H1 (cell line): ENCODE measurements around the gene PTPRH. TPM values are rescaled to one million over a fixed set of nuclear protein-coding genes. Genes with fewer than 3 reads are reported as not detected.

Experiments used
- CTCF ChIA-PET: fragments of 300-600 bp; sonication (Branson Sonifier 250); formaldehyde crosslinking; loops from one replicate; lab custom pipeline; 2021; ENCODE audit not compliant: partially characterized antibody; lab: Charles Lee
- POLR2A ChIA-PET: fragments of 300-600 bp; sonication (Branson Sonifier 250); formaldehyde crosslinking; loops from one replicate; lab custom pipeline; 2021; ENCODE audit warnings: inconsistent platforms; ENCODE audit not compliant: partially characterized antibody; lab: Charles Lee
- DNase-seq, 2 experiments: peaks; one replicate each; pipeline versions ENCODE4 v3.0.0 to v3.0.0-alpha.2; 2010 to 2022; ENCODE audit warnings: low spot score in 2 of 2, low read depth in 1 of 2, mixed read lengths in 1 of 2
- FAIRE-seq: peaks from 2 replicates; lab custom pipeline; 2011; peaks lifted over from hg19 to GRCh38; lab: Jason Lieb, UNC
- H2AFZ ChIP-seq: 2 replicates; pipeline ENCODE4 v1.8.1; 2012; ENCODE audit warnings: low read length, inconsistent platforms
- H2AK5ac ChIP-seq: 2 replicates; pipeline ENCODE4 v1.6.1; 2013; ENCODE audit warnings: low read depth, low read length
- H2BK120ac ChIP-seq: replicated peaks from 2 replicates; pipeline ENCODE3; 2013; ENCODE audit warnings: low read depth, low read length, inconsistent platforms
- H2BK12ac ChIP-seq: 2 replicates; pipeline ENCODE4 v1.6.1; 2013; ENCODE audit warnings: low read depth, low read length
- H2BK15ac ChIP-seq: 2 replicates; pipeline ENCODE4 v1.6.1; 2013; ENCODE audit warnings: low read length
- H2BK20ac ChIP-seq: 2 replicates; pipeline ENCODE4 v1.6.1; 2013; ENCODE audit warnings: low read length
- H2BK5ac ChIP-seq: 2 replicates; pipeline ENCODE4 v1.6.1; 2013; ENCODE audit warnings: low read depth, low read length
- H3K14ac ChIP-seq: 2 replicates; pipeline ENCODE4 v1.6.1; 2013; ENCODE audit warnings: inconsistent platforms; ENCODE audit not compliant: insufficient read length
- H3K18ac ChIP-seq: 2 replicates; pipeline ENCODE4 v1.6.1; 2013; ENCODE audit warnings: low read length; ENCODE audit errors: extremely low read depth
- H3K23ac ChIP-seq: 2 replicates; pipeline ENCODE4 v1.6.1; 2013; ENCODE audit warnings: inconsistent platforms; ENCODE audit not compliant: insufficient read length
- H3K23me2 ChIP-seq: 2 replicates; pipeline ENCODE4 v1.6.1; 2013; ENCODE audit warnings: low read depth, low read length
- H3K27ac ChIP-seq: 2 replicates; pipeline ENCODE4 v1.6.1; 2011; ENCODE audit warnings: low read depth, low read length, inconsistent platforms
- H3K27me3 ChIP-seq, 4 experiments: replicated peaks in 1 of 4; 1 replicate in 1 of 4; 2 replicates in 3 of 4; pipeline versions ENCODE4 v1.6.1 to v1.8.1; 2011 to 2013; ENCODE audit warnings: low read length in 3 of 4, mild to moderate bottlenecking in 3 of 4, inconsistent platforms in 2 of 4, mixed read lengths in 2 of 4, moderate library complexity in 1 of 4; ENCODE audit not compliant: control insufficient read depth in 3 of 4, insufficient read depth in 3 of 4; ENCODE audit errors: extremely low read depth in 1 of 4
- H3K36me3 ChIP-seq, 4 experiments: 2 replicates each; pipeline versions ENCODE4 v1.6.1 to v1.8.1; 2011 to 2013; ENCODE audit warnings: mild to moderate bottlenecking in 4 of 4, low read length in 3 of 4, moderate library complexity in 2 of 4, control low read depth in 1 of 4, inconsistent platforms in 1 of 4; ENCODE audit not compliant: insufficient read depth in 4 of 4, control insufficient read depth in 2 of 4
- H3K4ac ChIP-seq: replicated peaks from 2 replicates; pipeline ENCODE3; 2013; ENCODE audit warnings: low read length, low read depth, mixed read lengths, inconsistent platforms; ENCODE audit not compliant: insufficient read length
- H3K4me1 ChIP-seq, 4 experiments: replicated peaks in 1 of 4; 1 replicate in 1 of 4; 2 replicates in 3 of 4; pipeline versions ENCODE4 v1.6.1 to v1.8.1; 2011 to 2013; ENCODE audit warnings: low read length in 3 of 4, inconsistent platforms in 2 of 4, mixed read lengths in 1 of 4; ENCODE audit not compliant: insufficient read depth in 4 of 4, control insufficient read depth in 3 of 4
- H3K4me2 ChIP-seq, 2 experiments: 2 replicates each; pipeline versions ENCODE4 v1.6.1 to v1.8.1; 2011 to 2013; ENCODE audit warnings: low read depth in 2 of 2, low read length in 2 of 2, control low read depth in 1 of 2, inconsistent platforms in 1 of 2, mild to moderate bottlenecking in 1 of 2; ENCODE audit not compliant: insufficient read depth in 1 of 2
- H3K4me3 ChIP-seq, 4 experiments: fragments of 200-600, 300-600 bp in 1 of 4; sonication (generic), shearing (Covaris generic), sonication (Bioruptor Twin) in 1 of 4; 2 replicates each; pipeline versions ENCODE4 v1.5.1 to v1.8.1; 2011 to 2016; ENCODE audit warnings: low read length in 4 of 4, low read depth in 3 of 4, control low read depth in 2 of 4, inconsistent platforms in 2 of 4, mild to moderate bottlenecking in 2 of 4, mixed read lengths in 1 of 4, moderate library complexity in 1 of 4; ENCODE audit not compliant: insufficient read depth in 2 of 4; ENCODE audit errors: extremely low read depth in 1 of 4
- H3K56ac ChIP-seq: replicated peaks from 2 replicates; pipeline ENCODE3; 2013; ENCODE audit warnings: low read depth, mild to moderate bottlenecking, mixed read lengths, low read length, inconsistent platforms; ENCODE audit not compliant: insufficient read length
- H3K79me1 ChIP-seq: 2 replicates; pipeline ENCODE4 v1.6.1; 2013; ENCODE audit warnings: low read depth, low read length, control low read depth
- H3K79me2 ChIP-seq, 2 experiments: 2 replicates each; pipeline versions ENCODE4 v1.6.1 to v1.8.1; 2012 to 2013; ENCODE audit warnings: low read length in 2 of 2, mild to moderate bottlenecking in 2 of 2, inconsistent platforms in 1 of 2; ENCODE audit not compliant: insufficient read depth in 2 of 2, control insufficient read depth in 1 of 2
- H3K9ac ChIP-seq, 4 experiments: replicated peaks in 1 of 4; 1 replicate in 1 of 4; 2 replicates in 3 of 4; pipeline versions ENCODE4 v1.6.1 to v1.8.1; 2011 to 2013; ENCODE audit warnings: low read depth in 3 of 4, low read length in 3 of 4, control low read depth in 2 of 4, mild to moderate bottlenecking in 2 of 4, moderate library complexity in 2 of 4, inconsistent platforms in 1 of 4; ENCODE audit errors: extremely low read depth in 1 of 4
- H3K9me3 ChIP-seq, 2 experiments: 2 replicates each; pipeline versions ENCODE4 v1.6.1 to v1.8.1; 2012 to 2013; ENCODE audit warnings: mild to moderate bottlenecking in 2 of 2, moderate library complexity in 2 of 2, control low read depth in 1 of 2, inconsistent platforms in 1 of 2, low read depth in 1 of 2, low read length in 1 of 2, mixed read lengths in 1 of 2; ENCODE audit not compliant: insufficient read depth in 2 of 2
- H4K20me1 ChIP-seq, 2 experiments: replicated peaks in 1 of 2; 2 replicates each; pipeline versions ENCODE3 to v1.8.1; 2011 to 2013; ENCODE audit warnings: inconsistent platforms in 2 of 2, low read length in 2 of 2, mild to moderate bottlenecking in 1 of 2; ENCODE audit not compliant: insufficient read depth in 2 of 2, control insufficient read depth in 1 of 2
- H4K5ac ChIP-seq: 2 replicates; pipeline ENCODE4 v1.6.1; 2013; ENCODE audit warnings: low read length, low read depth, mixed read lengths, inconsistent platforms; ENCODE audit not compliant: insufficient read length
- H4K8ac ChIP-seq: 2 replicates; pipeline ENCODE4 v1.8.0; 2013; ENCODE audit warnings: mild to moderate bottlenecking, moderate library complexity, low read length, inconsistent platforms; ENCODE audit not compliant: insufficient read depth; ENCODE audit errors: extremely low read depth
- H4K91ac ChIP-seq: replicated peaks from 2 replicates; pipeline ENCODE3; 2013; ENCODE audit warnings: low read length, mixed read lengths, inconsistent platforms; ENCODE audit not compliant: insufficient read length
- CREB1 ChIP-seq: IDR thresholded peaks from 2 replicates; pipeline ENCODE4 v1.6.1; 2012; ENCODE audit warnings: inconsistent platforms
- KDM1A ChIP-seq: fragments of 200-600, 300-600 bp; sonication (generic); IDR thresholded peaks from 2 replicates; pipeline ENCODE4 v1.7.1; 2016; ENCODE audit warnings: mild to moderate bottlenecking, low read length, borderline replicate concordance
- MAX ChIP-seq: IDR thresholded peaks from 2 replicates; pipeline ENCODE4 v1.6.1; 2012; ENCODE audit warnings: inconsistent platforms
- RAD21 ChIP-seq, 2 experiments: IDR thresholded peaks in 1 of 2; conservative IDR thresholded peaks in 1 of 2; 2 replicates each; pipeline ENCODE4 v1.6.1; 2011; ENCODE audit warnings: low read depth in 2 of 2, low read length in 2 of 2, improper control_type of control experiment in 1 of 2, inconsistent platforms in 1 of 2, mild to moderate bottlenecking in 1 of 2, moderate library complexity in 1 of 2
- SRF ChIP-seq: IDR thresholded peaks from 2 replicates; pipeline ENCODE4 v1.6.1; 2011; ENCODE audit warnings: mild to moderate bottlenecking, low read depth, low read length, moderate library complexity
- SUZ12 ChIP-seq: fragments of 200-600 bp; sonication (generic); IDR thresholded peaks from 2 replicates; pipeline ENCODE4 v1.6.1; 2012; ENCODE audit warnings: mild to moderate bottlenecking, inconsistent platforms, low read length, moderate library complexity, mixed read lengths
- TAF1 ChIP-seq: IDR thresholded peaks from 2 replicates; pipeline ENCODE4 v1.6.1; 2011; ENCODE audit warnings: mild to moderate bottlenecking, low read depth, low read length
- TEAD4 ChIP-seq: IDR thresholded peaks from 2 replicates; pipeline ENCODE4 v1.6.1; 2012; ENCODE audit warnings: low read depth, low read length, inconsistent platforms, mixed read lengths
- WGBS, 2 experiments: shearing (Covaris generic) in 1 of 2; methylation state at CpG; one replicate each; pipeline versions ENCODE4 v1.1.6 to v1.1.7; 2013 to 2015; ENCODE audit warnings: low lambda C conversion rate in 2 of 2, mixed read lengths in 2 of 2, inconsistent platforms in 1 of 2, low coverage in 1 of 2, missing lambda C conversion rate in 1 of 2; ENCODE audit not compliant: insufficient replicate concordance in 2 of 2, insufficient coverage in 1 of 2, insufficient read length in 1 of 2; ENCODE audit errors: extremely low coverage in 1 of 2, missing lambda C conversion rate in 1 of 2; 5-methylcytosine and 5-hydroxymethylcytosine counted together
- polyA plus RNA-seq, 7 experiments: library from polyadenylated mRNA; depleted of rRNA in 3 of 7; stranded (reverse) in 5 of 7; unstranded in 2 of 7; fragments of >200 nt in 5 of 7; fragments of 200-250 nt in 2 of 7; gene quantifications; 1 replicate in 5 of 7; 2 replicates in 1 of 7; 4 replicates in 1 of 7; pipeline versions ENCODE4 v1.2.1 to v1.2.3, GENCODE V29; 2011 to 2013; ENCODE audit warnings: missing spikeins in 2 of 7, mixed read lengths in 2 of 7
- total RNA-seq: library from RNA; stranded (reverse); fragmentation: NEBNext Ultra II Directional; extraction: Animal tissue kit (Norgen Biotek cat#: 25700); gene quantifications from 2 replicates; pipeline ENCODE4 v1.2.1, GENCODE V29; 2021

The PTPRH gene
- total and polyA plus RNA-seq, 2 of the 8 experiments (the other 6 are each of a cell fraction or from before 2014, with no cell fraction given): 0.30 to 0.39 TPM

- peak; percentile 96 to 100 for DNase-seq
- no peaks in the 10 kb centered on the region for H3K9me3 ChIP-seq
- H2BK120ac ChIP-seq: no peak overlapping the region
- H3K18ac ChIP-seq: peak overlapping the region; percentile 48
- peaks cover 0 to 1% of the 10 kb centered on the region in 2 experiments for H4K20me1 ChIP-seq
- peak overlapping the region in 1 of 4 experiments; percentile 65; a peak in 2 of 8 replicates for H3K4me3 ChIP-seq
- no peak overlapping the region for H2BK20ac ChIP-seq
- peak overlapping the region; percentile 66 for H4K91ac ChIP-seq
- peak overlapping the region; percentile 63 for H3K4ac ChIP-seq
- no peak overlapping the region for H4K8ac ChIP-seq
- H4K5ac ChIP-seq: no peak overlapping the region
- peaks cover 10% of the 10 kb centered on the region; the same call in 1 of the 2 replicates for H3K23me2 ChIP-seq
- peak overlapping the region; percentile 92; the same call in 1 of the 2 replicates for H2BK12ac ChIP-seq
- FAIRE-seq: no peak
- H3K14ac ChIP-seq: no peak overlapping the region
- no peaks in the 10 kb centered on the region for H3K79me1 ChIP-seq
- H2BK15ac ChIP-seq: peak overlapping the region; percentile 88
- no peaks in the 10 kb centered on the region for H3K79me2 ChIP-seq
- ChIA-PET POLR2A (interaction anchor here (0.7 to 2.7 kb wide), 12 partner anchors 9 to 697 kb away, joined by 3 to 16 read pairs (median 4); partner anchors contain the start of genes LENG9 and UBE2S), CTCF (interaction anchor here (0.5 to 5.3 kb wide), 39 partner anchors 9 to 712 kb away, joined by 3 to 118 read pairs (median 4); partner anchors contain the start of genes LENG8, SYT5 and TNNT1)
- H3K23ac ChIP-seq: no peak overlapping the region
- WGBS, 2 experiments: 4% methylated on average over 27 of the region's 33 CpGs; no CpG with 5 or more reads in 1 of the 2 experiments
- H3K9ac ChIP-seq: no peak overlapping the region
- no peak overlapping the region for H2BK5ac ChIP-seq
- no peaks in the 10 kb centered on the region for H3K36me3 ChIP-seq
- 0 out of 4 replicates have a peak overlapping the region, but pooled peaks of 1 of the 2 experiments have one; percentile 41 for H3K4me2 ChIP-seq
- no peak overlapping the region for H2AK5ac ChIP-seq
- H3K4me1 ChIP-seq: peaks cover 3 to 25% (median 9%) of the 10 kb centered on the region in 4 experiments
- no peak overlapping the region for H3K56ac ChIP-seq
- H2AFZ ChIP-seq: no peak overlapping the region
- H3K27ac ChIP-seq: no peak overlapping the region
- peaks cover 5 to 16% (median 14%) of the 10 kb centered on the region in 4 experiments; a peak in 6 of 7 replicates for H3K27me3 ChIP-seq
- TF ChIP-seq CREB1 (peak; percentile 90), SRF (0 out of 2 replicates have a peak, but pooled peaks have one; percentile 15), TAF1 (0 out of 2 replicates have a peak, but pooled peaks have one; percentile 21), MAX (peak; percentile 88), TEAD4 (0 out of 2 replicates have a peak, but pooled peaks have one; percentile 4), RAD21 (IDR thresholded peaks at IDR 0.05 in 1 of 2, conservative IDR thresholded peaks at IDR 0.05 in 1 of 2; ENCODE audit: low read depth in 2 of 2, low read length in 2 of 2) (peak; percentile 90 to 97), KDM1A (no peak), SUZ12 (no peak)
These were observed 48.9 kb downstream of the PTPRH start for GRCh38 chr19:55160128-55160985.
